HG03064 (cell line): ENCODE measurements around the gene ACAT2.
"Not testable (repeated sequence)": the region's sequence is repeated elsewhere in the genome, so short reads cannot be mapped to it uniquely, and the experiment has no call there.

Experiments
- ATAC-seq: cut with Tn5 transposase; IDR thresholded peaks from one replicate; pipeline ENCODE4 v1.9.1; 2021; ENCODE audit warnings: low read depth; ENCODE audit not compliant: unreplicated experiment

The ACAT2 gene

GRCh38 chr6:159806021-159806458, 44.2 kb downstream of the ACAT2 start:
- no peak for ATAC-seq

GRCh38 chr6:159807150-159807858, 45.5 kb downstream of the ACAT2 start:
- ATAC-seq = no peak

DNA sequence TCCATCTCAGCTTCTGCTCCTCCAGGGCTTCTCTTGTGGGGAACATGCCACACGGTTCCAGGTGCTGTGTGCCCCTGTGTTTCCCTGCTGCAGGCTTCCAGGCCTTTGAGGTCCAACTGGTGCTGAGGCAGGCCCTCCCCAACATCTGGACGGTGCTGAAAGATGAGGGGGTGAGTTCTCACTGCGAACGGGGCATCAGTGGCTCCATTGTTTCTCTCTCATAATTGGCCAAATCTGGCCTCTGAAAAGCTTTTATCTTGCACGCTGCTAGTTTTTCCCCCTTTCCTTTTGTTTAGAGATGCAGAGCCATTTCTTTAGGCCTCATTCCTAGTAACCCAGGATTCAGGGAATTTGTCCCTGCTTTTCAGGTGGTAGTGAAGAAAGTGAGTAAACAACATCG, 46.8 kb downstream of the ACAT2 start:
- ATAC-seq = no peak

DNA sequence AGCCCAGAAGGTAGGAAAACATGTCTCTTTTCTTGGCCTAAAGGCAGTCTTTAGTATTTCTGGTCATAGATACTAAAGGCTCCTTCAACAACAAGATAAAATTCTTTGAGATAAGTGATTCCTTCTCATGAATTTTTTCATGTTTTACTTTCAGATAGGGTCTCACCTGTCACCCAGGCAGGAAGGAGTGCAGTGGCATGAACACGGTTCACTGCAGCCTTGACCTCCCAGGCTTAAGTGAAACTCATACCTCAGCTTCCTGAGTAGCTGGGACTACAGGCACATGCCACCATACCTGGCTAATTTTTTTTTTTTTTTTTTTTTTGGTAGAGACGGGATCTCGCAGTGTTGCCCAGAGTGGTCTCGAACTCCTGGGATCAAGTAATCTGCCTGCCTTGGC, 47.3 kb downstream of the ACAT2 start:
- no peak for ATAC-seq

DNA sequence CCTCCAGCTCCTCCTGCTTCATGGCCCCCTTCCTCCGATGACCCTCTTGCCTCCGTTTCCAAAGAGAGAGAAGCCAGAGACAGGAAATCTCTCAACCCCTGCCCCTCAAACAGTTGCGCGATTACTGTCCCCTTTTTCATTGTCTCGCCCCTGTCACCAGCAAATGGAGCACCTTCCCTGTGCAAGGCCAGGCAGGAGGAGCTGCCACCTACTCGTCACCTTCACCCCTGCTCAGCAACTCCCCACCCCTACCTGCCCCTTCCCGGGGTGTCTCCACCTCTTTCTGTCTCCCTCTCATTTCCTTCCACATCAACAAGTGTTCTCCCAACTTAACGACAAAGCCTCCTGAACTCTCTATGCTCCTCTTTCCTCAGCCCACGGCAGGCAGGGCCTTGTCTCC, 51.9 kb downstream of the ACAT2 start:
- ATAC-seq = no peak

DNA sequence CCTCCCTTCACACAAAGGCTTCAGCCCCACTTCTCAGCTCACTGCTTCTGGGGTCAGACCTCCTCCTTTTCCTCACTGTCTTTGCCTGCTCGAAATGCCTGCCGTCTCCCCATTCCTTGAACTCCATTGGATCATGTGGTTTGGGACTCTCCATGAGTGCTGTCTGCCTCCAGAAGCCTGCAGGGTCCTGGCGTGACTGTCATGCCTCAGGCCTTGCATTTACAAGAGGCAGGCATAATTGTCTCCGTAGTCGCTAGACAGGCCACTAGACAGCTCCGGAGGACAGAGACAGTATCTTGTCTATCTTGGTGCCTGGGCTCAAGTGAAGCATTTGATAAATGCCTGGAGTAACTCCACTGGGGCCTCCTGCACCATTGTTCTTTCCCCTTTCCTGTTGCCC, 53.6 kb downstream of the ACAT2 start:
- ATAC-seq = no peak

DNA sequence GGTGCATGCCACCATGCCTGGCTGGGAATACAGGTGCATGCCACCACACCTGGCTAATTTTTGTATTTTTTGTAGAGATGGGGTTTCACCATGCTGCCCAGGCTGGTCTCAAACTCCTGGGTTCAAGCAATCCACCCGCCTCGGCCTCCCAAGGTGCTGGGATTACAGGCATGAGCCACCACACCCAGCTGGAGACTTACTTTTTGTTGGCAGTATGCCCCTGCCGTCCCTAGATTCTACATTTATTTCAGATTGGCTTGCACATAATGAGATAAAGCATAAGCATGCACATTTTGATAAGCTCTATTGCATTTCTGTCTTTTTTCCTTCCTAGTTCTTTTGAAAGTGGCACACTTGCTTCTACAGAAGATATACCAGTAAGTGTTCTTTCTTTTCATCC, 54.9 kb downstream of the ACAT2 start:
- ATAC-seq = not testable (repeated sequence)

GRCh38 chr6:159817951-159818739, 56.3 kb downstream of the ACAT2 start:
- ATAC-seq = no peak

GRCh38 chr6:159819098-159819497, 57.3 kb downstream of the ACAT2 start:
- no peak for ATAC-seq

DNA sequence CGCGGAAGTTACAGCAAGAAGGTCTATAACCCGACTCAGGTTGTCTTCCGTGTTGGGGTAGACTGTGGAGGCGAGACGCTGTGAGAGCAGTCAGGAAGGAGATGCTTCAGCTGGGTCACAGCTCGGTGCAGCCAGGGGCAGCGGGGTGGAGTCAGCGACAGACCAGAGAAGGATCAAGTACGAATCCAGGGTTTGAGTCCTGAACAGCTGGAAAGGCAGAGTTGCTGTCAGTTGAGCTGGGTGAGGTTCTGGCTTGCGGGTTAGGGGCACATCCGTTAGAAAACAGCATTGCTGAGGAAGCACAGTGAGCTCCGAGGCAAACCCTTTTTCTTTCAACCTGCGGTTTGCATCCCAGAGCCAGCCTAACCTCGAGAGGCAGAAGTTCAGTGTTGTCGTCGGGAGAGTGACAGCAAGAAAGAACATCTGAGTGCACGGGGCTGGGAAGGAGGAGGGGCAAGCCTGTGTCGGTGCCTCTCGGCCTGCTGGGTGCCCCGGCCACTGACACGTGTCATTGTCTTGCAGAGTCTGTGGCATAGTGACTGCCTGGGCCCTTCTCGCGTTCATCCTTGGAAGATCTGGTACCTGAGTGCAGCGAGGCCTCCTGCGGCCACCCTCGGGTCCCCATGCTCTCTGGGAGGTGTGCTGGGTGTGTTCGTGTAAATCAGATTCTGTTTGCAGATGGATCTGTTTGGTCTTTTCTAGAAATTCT, 58.2 kb downstream of the ACAT2 start:
- ATAC-seq = no peak

DNA sequence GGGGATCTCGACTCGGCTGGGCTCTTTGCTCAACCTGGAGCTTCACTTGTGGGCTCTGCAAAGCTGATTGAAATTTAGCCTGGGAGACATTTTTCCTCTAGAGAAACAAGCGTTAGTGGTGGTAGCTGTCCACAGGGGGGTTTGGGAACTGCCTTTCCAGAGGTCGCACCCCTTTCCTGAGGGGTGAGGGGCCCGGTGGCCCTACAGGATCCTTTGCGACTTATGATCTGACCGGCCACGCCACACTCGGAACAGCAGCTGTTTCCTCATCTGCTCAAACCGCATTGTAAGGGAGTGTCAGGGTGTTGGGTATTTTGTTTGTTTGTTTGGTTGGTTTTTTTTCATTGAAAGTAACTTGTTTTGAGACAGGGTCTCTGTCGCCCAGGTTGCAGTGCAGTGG, 59.3 kb downstream of the ACAT2 start:
- ATAC-seq = no peak

- no peak for ATAC-seq
Measured at GRCh38 chr6:159821726-159822125, 59.9 kb downstream of the ACAT2 start.

DNA sequence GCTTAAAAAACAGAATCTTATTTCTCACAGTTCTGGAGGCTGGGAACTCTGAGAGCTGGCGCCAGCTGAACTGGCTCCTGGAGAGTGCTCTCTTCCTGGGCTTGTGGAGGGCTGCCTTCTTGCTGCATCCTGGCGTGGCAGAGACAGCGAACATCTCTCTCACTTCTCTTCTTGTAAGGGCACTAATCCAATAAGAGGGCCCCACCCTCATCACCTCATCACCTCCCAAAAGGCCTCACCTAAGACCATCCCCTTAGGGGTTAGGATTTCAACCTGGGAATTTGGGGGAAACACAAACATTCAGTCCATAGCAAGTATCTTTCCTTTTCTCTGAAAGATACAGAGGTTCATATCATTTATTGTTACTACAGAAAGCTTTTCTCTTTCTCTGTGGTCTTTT, 62.1 kb downstream of the ACAT2 start:
- no peak for ATAC-seq

DNA sequence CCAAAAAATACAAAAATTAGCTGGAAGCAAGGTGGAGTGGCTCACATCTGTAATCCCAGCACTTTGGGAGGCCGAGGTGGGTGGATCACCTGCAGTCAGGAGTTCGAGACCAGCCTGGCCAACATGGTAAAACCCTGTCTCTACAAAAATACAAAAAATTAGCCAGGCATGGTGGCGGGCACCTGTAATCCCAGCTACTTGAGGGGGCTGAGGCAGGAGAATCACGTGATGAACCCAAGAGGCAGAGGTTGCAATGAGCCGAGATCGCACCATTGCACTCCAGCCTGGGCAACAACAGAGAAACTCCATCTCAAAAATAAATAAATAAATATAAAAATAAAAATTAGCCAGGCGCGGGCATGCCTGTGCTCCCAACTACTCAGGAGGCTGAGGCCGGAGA, 62.8 kb downstream of the ACAT2 start:
- not testable (repeated sequence) for ATAC-seq

DNA sequence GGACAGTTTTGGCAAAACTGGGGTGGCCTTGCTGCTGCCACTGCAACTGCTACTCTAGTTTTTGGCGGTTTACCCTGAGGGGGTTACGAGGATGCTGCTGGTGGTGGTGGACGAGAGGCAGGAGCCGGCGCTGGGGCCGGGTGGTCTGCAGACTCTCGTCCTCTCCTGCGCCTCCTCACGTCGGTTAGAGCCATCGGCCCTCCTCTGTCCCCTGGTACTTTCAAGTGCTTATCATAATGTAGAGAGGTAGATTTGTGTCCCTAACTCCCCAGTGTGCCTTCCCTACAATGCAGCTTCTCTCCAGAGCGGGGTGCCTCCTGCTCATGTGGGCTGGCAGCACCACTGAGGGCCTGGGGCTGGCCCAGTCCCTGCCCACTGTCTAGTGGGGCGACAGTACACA, 64.2 kb downstream of the ACAT2 start:
- no peak for ATAC-seq

- ATAC-seq = no peak
Measured at GRCh38 chr6:159826968-159827647, 65.3 kb downstream of the ACAT2 start.

- ATAC-seq = no peak
Measured at GRCh38 chr6:159828074-159828473, 66.2 kb downstream of the ACAT2 start.
